SK-N-SH (cell line): ENCODE measurements around the gene DNAJC10. TPM values are rescaled to one million over a fixed set of nuclear protein-coding genes. Genes with fewer than 3 reads are reported as not detected.
A peak's percentile ranks its signal among the peaks of the same experiment; 100 is the strongest.

ENCODE experiments used
- CTCF ChIA-PET: fragments of 300-600, 350-600 bp; formaldehyde crosslinking; extraction: SDS; loops from one replicate; lab custom pipeline; 2021; lab: Yijun Ruan, JAX
- POLR2A ChIA-PET: fragments of 350-600 bp; sonication (Branson Sonifier 250); formaldehyde crosslinking; extraction: SDS; loops from one replicate; lab custom pipeline; 2020; ENCODE audit warnings: antibody characterized with exemption, inconsistent platforms; lab: Yijun Ruan, JAX
- DNase-seq: peaks from one replicate; pipeline ENCODE4 v3.0.0; 2012
- H2AFZ ChIP-seq: fragments of 200-600 bp; sonication (generic); 2 replicates; pipeline ENCODE4 v1.8.1; 2016; ENCODE audit warnings: antibody characterized with exemption, mild to moderate bottlenecking, low read depth
- H3F3A ChIP-seq: fragments of 200-600 bp; sonication (generic); replicated peaks from 2 replicates; pipeline ENCODE3; 2016; ENCODE audit warnings: antibody characterized with exemption, mild to moderate bottlenecking; ENCODE audit not compliant: insufficient read depth
- H3K27ac ChIP-seq, 2 experiments: fragments of 200-500 bp in 1 of 2; fragments of 200-600 bp in 1 of 2; sonication (Bioruptor generic) in 1 of 2; sonication (generic), shearing (Covaris generic) in 1 of 2; 2 replicates each; pipeline versions ENCODE4 v1.5.1 to v1.6.1; 2014 to 2016; ENCODE audit warnings: low read depth in 2 of 2, inconsistent platforms in 1 of 2, low read length in 1 of 2, mild to moderate bottlenecking in 1 of 2, mixed read lengths in 1 of 2
- H3K27me3 ChIP-seq: fragments of 200-600 bp; sonication (generic), shearing (Covaris generic); 2 replicates; pipeline ENCODE4 v1.6.1; 2016; ENCODE audit warnings: mixed run types; ENCODE audit not compliant: insufficient read depth
- H3K36me3 ChIP-seq, 2 experiments: fragments of 200-500 bp in 1 of 2; fragments of 200-600 bp in 1 of 2; sonication (Bioruptor generic) in 1 of 2; sonication (generic) in 1 of 2; replicated peaks in 1 of 2; 2 replicates each; pipeline versions ENCODE3 to v1.5.1; 2014 to 2016; ENCODE audit warnings: low read length in 1 of 2, mild to moderate bottlenecking in 1 of 2; ENCODE audit not compliant: insufficient read depth in 2 of 2, control insufficient read depth in 1 of 2
- H3K4me1 ChIP-seq, 2 experiments: fragments of 200-500 bp in 1 of 2; fragments of 200-600 bp in 1 of 2; sonication (Bioruptor generic) in 1 of 2; sonication (generic), shearing (Covaris generic) in 1 of 2; 2 replicates each; pipeline versions ENCODE4 v1.5.1 to v1.6.1; 2014 to 2016; ENCODE audit warnings: low read depth in 1 of 2, low read length in 1 of 2, mixed run types in 1 of 2; ENCODE audit not compliant: insufficient read depth in 2 of 2, control insufficient read depth in 1 of 2
- H3K4me2 ChIP-seq: fragments of 200-600 bp; sonication (generic), shearing (Covaris generic); 2 replicates; pipeline ENCODE4 v1.6.1; 2017; ENCODE audit warnings: mixed run types
- H3K4me3 ChIP-seq, 2 experiments: fragments of 200-500 bp in 1 of 2; fragments of 200-600 bp in 1 of 2; sonication (Bioruptor generic) in 1 of 2; sonication (generic), shearing (Covaris generic) in 1 of 2; 2 replicates each; pipeline versions ENCODE4 v1.5.1 to v1.8.1; 2014 to 2016; ENCODE audit warnings: low read depth in 2 of 2, inconsistent platforms in 1 of 2, low read length in 1 of 2, mild to moderate bottlenecking in 1 of 2, mixed read lengths in 1 of 2, moderate library complexity in 1 of 2
- H3K79me2 ChIP-seq: fragments of 200-600 bp; sonication (generic); 2 replicates; pipeline ENCODE4 v1.8.1; 2017; ENCODE audit warnings: mild to moderate bottlenecking; ENCODE audit not compliant: insufficient read depth
- H3K9ac ChIP-seq: fragments of 200-600 bp; sonication (generic); 2 replicates; pipeline ENCODE4 v1.6.1; 2017; ENCODE audit warnings: mixed run types
- H3K9me2 ChIP-seq: fragments of 200-600 bp; sonication (generic); 2 replicates; pipeline ENCODE4 v1.6.1; 2017; ENCODE audit warnings: mixed run types
- H3K9me3 ChIP-seq: fragments of 200-600 bp; sonication (generic); 2 replicates; pipeline ENCODE4 v1.6.1; 2017; ENCODE audit warnings: mixed run types, mild to moderate bottlenecking, moderate library complexity
- H4K20me1 ChIP-seq: fragments of 200-600 bp; sonication (generic); 2 replicates; pipeline ENCODE4 v1.6.1; 2017; ENCODE audit warnings: mild to moderate bottlenecking, mixed run types; ENCODE audit not compliant: insufficient read depth
- ELF1 ChIP-seq: IDR thresholded peaks from 2 replicates; pipeline ENCODE4 v1.4.0; 2012
- FOSL2 ChIP-seq: IDR thresholded peaks from 2 replicates; pipeline ENCODE4 v1.4.0; 2012; ENCODE audit warnings: low read depth, mild to moderate bottlenecking, moderate library complexity, borderline replicate concordance
- IRF3 ChIP-seq: fragments of 150-350 bp; IDR thresholded peaks from 2 replicates; pipeline ENCODE4 v1.6.1; 2016; ENCODE audit warnings: mild to moderate bottlenecking, low read depth, low read length
- JUND ChIP-seq: IDR thresholded peaks from 2 replicates; pipeline ENCODE4 v1.4.0; 2012
- MEF2A ChIP-seq: IDR thresholded peaks from 2 replicates; pipeline ENCODE4 v1.4.0; 2012; ENCODE audit warnings: low read depth, borderline replicate concordance
- MXI1 ChIP-seq: IDR thresholded peaks from 2 replicates; pipeline ENCODE4 v1.6.1; 2012; ENCODE audit warnings: mild to moderate bottlenecking, low read depth, low read length, improper control_type of control experiment
- NFIC ChIP-seq: IDR thresholded peaks from 2 replicates; pipeline ENCODE4 v1.4.0; 2012; ENCODE audit warnings: borderline replicate concordance
- REST ChIP-seq: IDR thresholded peaks from 2 replicates; pipeline ENCODE4 v1.6.1; 2012; ENCODE audit warnings: mild to moderate bottlenecking, low read depth, low read length, moderate library complexity
- RFX5 ChIP-seq: IDR thresholded peaks from 2 replicates; pipeline ENCODE4 v1.6.1; 2012; ENCODE audit warnings: mild to moderate bottlenecking, improper control_type of control experiment, low read length
- SMC3 ChIP-seq: IDR thresholded peaks from 2 replicates; pipeline ENCODE4 v1.6.1; 2012; ENCODE audit warnings: low read depth, low read length, improper control_type of control experiment
- USF1 ChIP-seq: IDR thresholded peaks from 2 replicates; pipeline ENCODE4 v1.4.0; 2012; ENCODE audit warnings: low read depth, borderline replicate concordance
- WGBS: methylation state at CpG from one replicate; pipeline ENCODE4 v1.1.6; 2017; ENCODE audit warnings: low lambda C conversion rate; 5-methylcytosine and 5-hydroxymethylcytosine counted together
- polyA plus RNA-seq, 3 experiments: library from polyadenylated mRNA; depleted of rRNA; stranded (reverse); fragments of >200 nt; gene quantifications; 2 replicates each; pipeline ENCODE4 v1.2.3, GENCODE V29; 2012
- TF ChIP-seq, protein P1 (sequence below): IDR thresholded peaks from 2 replicates; pipeline ENCODE4 v1.4.0; 2012; ENCODE audit warnings: low read depth
- TF ChIP-seq, protein P2 (sequence below): fragments of 200-600 bp; sonication (generic); IDR thresholded peaks from 2 replicates; pipeline ENCODE4 v1.6.1; 2017; ENCODE audit warnings: antibody characterized with exemption, mild to moderate bottlenecking, moderate library complexity
- TF ChIP-seq, protein P3 (sequence below): IDR thresholded peaks from 2 replicates; pipeline ENCODE4; 2012

The DNAJC10 gene
- polyA plus RNA-seq, 1 of the 3 experiments (the other 2 are of a cell fraction), result 30.8 TPM

DNA sequence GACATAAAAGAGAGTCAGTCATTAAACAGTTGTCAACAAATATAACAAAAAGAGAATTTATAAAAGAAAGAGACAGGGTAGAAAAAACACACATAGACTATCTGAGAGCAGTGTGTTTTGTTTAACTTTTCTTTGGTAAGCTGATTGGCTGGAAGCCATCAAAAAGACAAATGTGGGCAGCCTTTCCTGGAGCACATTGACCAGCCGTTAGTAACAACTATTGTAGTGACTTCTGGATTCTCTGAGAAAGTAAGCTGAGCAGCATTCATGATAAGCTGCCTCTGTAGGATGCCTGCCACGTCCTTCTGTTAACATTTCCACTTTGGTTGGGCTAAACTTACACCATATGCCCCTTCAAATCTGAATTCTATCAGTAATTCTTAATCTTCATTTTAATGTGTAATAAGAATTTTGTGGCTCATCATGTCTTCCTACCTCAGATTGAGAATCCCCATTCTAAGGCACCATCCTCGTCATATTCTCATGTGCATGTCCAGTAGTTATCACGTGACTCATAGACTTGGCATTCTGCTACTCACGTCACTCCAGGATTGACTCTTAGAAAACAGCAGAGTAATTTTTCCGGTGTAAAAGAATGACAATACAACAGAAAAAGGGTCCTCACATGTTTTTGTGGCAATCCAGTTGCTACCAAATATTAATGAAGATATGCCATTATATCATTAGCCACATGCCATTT, 43.4 kb upstream of the DNAJC10 start:
- TF ChIP-seq MXI1, result no peak
- peak; percentile 30; the same call in 1 of the 2 replicates for TF ChIP-seq JUND
- peak; percentile 38; the same call in 1 of the 2 replicates for TF ChIP-seq USF1
- TF ChIP-seq FOSL2, result peak; percentile 26; the same call in 1 of the 2 replicates
- Histone ChIP-seq H3K27me3 (no peaks in the 10 kb centered on the region), H2AFZ (peak overlapping the region; percentile 73), H3K4me2 (no peak overlapping the region), H3K4me3 (no peak overlapping the region), H3K9me2 (no peaks in the 10 kb centered on the region), H3F3A (no peaks in the 10 kb centered on the region), H3K9me3 (no peaks in the 10 kb centered on the region), H3K79me2 (no peaks in the 10 kb centered on the region), H3K27ac (peak overlapping the region in 1 of 2 experiments; percentile 43; a peak in 2 of 4 replicates), H3K4me1 (no peaks in the 10 kb centered on the region), H3K36me3 (no peaks in the 10 kb centered on the region), H4K20me1 (no peaks in the 10 kb centered on the region), H3K9ac (no peak overlapping the region)
- POLR2A ChIA-PET, result no interaction called here
- 43% methylated on average over 6 of the region's 6 CpGs for WGBS
- CTCF ChIA-PET, result interaction anchor here (1.2 kb wide), 1 partner anchor 45 kb away, joined by 3 read pairs; no protein-coding TSS in a partner anchor
- DNase-seq, result no peak

DNA sequence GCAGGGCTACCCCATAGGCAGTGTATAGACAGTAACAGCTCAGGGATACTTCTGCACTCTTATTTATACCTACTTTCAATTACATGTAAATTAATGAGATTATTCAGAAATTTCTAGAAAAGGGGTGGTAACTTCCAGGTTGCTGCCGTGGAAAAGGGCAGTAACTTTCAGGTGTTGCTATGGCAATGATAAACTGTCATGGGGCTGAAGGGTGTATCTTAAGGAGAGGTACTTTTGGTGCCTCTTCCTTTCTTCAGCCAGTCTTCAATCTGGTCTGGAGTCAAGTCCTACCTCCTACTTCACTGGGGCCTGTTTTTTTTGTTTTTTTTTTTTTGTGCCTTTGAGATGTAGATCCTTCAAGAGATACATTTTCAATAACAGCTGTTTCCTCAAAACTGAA, 35.2 kb upstream of the DNAJC10 start:
- Histone ChIP-seq H2AFZ (no peak overlapping the region), H3K79me2 (no peaks in the 10 kb centered on the region), H3K9me2 (no peaks in the 10 kb centered on the region), H3K4me2 (no peak overlapping the region), H3F3A (no peaks in the 10 kb centered on the region), H4K20me1 (no peaks in the 10 kb centered on the region), H3K4me3 (no peak overlapping the region), H3K9ac (no peak overlapping the region), H3K9me3 (no peaks in the 10 kb centered on the region), H3K27me3 (no peaks in the 10 kb centered on the region), H3K36me3 (no peaks in the 10 kb centered on the region), H3K27ac (no peak overlapping the region), H3K4me1 (no peaks in the 10 kb centered on the region)
- TF ChIP-seq MEF2A, result no peak
- no peak for TF ChIP-seq FOSL2
- TF ChIP-seq, protein P1, sequence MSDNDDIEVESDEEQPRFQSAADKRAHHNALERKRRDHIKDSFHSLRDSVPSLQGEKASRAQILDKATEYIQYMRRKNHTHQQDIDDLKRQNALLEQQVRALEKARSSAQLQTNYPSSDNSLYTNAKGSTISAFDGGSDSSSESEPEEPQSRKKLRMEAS, result no peak
- no peak for TF ChIP-seq SMC3
- TF ChIP-seq REST, result no peak
- TF ChIP-seq IRF3, result no peak
- TF ChIP-seq, protein P2, sequence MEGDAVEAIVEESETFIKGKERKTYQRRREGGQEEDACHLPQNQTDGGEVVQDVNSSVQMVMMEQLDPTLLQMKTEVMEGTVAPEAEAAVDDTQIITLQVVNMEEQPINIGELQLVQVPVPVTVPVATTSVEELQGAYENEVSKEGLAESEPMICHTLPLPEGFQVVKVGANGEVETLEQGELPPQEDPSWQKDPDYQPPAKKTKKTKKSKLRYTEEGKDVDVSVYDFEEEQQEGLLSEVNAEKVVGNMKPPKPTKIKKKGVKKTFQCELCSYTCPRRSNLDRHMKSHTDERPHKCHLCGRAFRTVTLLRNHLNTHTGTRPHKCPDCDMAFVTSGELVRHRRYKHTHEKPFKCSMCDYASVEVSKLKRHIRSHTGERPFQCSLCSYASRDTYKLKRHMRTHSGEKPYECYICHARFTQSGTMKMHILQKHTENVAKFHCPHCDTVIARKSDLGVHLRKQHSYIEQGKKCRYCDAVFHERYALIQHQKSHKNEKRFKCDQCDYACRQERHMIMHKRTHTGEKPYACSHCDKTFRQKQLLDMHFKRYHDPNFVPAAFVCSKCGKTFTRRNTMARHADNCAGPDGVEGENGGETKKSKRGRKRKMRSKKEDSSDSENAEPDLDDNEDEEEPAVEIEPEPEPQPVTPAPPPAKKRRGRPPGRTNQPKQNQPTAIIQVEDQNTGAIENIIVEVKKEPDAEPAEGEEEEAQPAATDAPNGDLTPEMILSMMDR, result no peak
- TF ChIP-seq NFIC, result no peak
- TF ChIP-seq ELF1, result no peak
- no peak for TF ChIP-seq JUND
- TF ChIP-seq, protein P3, sequence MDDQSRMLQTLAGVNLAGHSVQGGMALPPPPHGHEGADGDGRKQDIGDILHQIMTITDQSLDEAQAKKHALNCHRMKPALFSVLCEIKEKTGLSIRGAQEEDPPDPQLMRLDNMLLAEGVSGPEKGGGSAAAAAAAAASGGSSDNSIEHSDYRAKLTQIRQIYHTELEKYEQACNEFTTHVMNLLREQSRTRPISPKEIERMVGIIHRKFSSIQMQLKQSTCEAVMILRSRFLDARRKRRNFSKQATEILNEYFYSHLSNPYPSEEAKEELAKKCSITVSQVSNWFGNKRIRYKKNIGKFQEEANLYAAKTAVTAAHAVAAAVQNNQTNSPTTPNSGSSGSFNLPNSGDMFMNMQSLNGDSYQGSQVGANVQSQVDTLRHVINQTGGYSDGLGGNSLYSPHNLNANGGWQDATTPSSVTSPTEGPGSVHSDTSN, result no peak
- TF ChIP-seq USF1, result no peak
- TF ChIP-seq RFX5, result no peak
- CTCF ChIA-PET, result interaction anchor here (0.9 kb wide), 1 partner anchor 494 kb away, joined by 3 read pairs; no protein-coding TSS in a partner anchor
- WGBS, result 58% methylated on average over 1 of the region's 1 CpG
- DNase-seq, result no peak
- POLR2A ChIA-PET, result no interaction called here
